Activated T-cell treated with anti-CD3 and anti-CD28 coated beads, Interleukin-2, amount 50 U/mL, for 1 hour (primary cell): ENCODE measurements around the gene MAMLD1.
A peak's percentile ranks its signal among the peaks of the same experiment; 100 is the strongest.
"Not testable (repeated sequence)": the region's sequence is repeated elsewhere in the genome, so short reads cannot be mapped to it uniquely, and the experiment has no call there.

ENCODE experiments used
- DNase-seq: peaks from one replicate; pipeline ENCODE4 v3.0.0-alpha.2; 2020

MAMLD1 gene

GRCh38 chrX:150362599-150363481 is at the start of gene MAMLD1:
Gene MAMLD1, plus strand, starts transcription at chrX:150363317. Its CDS starts 82,200 bp downstream, at chrX:150445517.
- peak; percentile 69 for DNase-seq

GRCh38 chrX:150313514-150313913 is 49.6 kb upstream of the MAMLD1 start:
- DNase-seq = no peak

- no peak for DNase-seq
These were observed 48.9 kb upstream of the MAMLD1 start for GRCh38 chrX:150314186-150314585.

- no peak for DNase-seq
These were observed 46.6 kb upstream of the MAMLD1 start for GRCh38 chrX:150316564-150316963.

GRCh38 chrX:150323020-150323419 is 40.1 kb upstream of the MAMLD1 start:
- DNase-seq = no peak

- no peak for DNase-seq
These were observed 38.9 kb upstream of the MAMLD1 start for GRCh38 chrX:150324035-150324728.

- no peak for DNase-seq
These were observed 38.2 kb upstream of the MAMLD1 start for GRCh38 chrX:150324919-150325318.

GRCh38 chrX:150326541-150327247 is 36.4 kb upstream of the MAMLD1 start:
- DNase-seq = no peak

GRCh38 chrX:150329282-150329681 is 33.8 kb upstream of the MAMLD1 start:
- no peak for DNase-seq

- DNase-seq = no peak
These were observed 33.2 kb upstream of the MAMLD1 start for GRCh38 chrX:150329868-150330267.

GRCh38 chrX:150332023-150332422 is 31.1 kb upstream of the MAMLD1 start:
- DNase-seq = no peak

GRCh38 chrX:150334100-150334499 is 29.0 kb upstream of the MAMLD1 start:
- no peak for DNase-seq

GRCh38 chrX:150334981-150335380 is 28.1 kb upstream of the MAMLD1 start:
- no peak for DNase-seq

- DNase-seq = no peak
These were observed 26.1 kb upstream of the MAMLD1 start for GRCh38 chrX:150337026-150337425.

GRCh38 chrX:150337536-150337935 is 25.6 kb upstream of the MAMLD1 start:
- DNase-seq = no peak

- DNase-seq = no peak
These were observed 24.5 kb upstream of the MAMLD1 start for GRCh38 chrX:150338615-150339014.

GRCh38 chrX:150339736-150340135 is 23.4 kb upstream of the MAMLD1 start:
- DNase-seq = no peak

- not testable (repeated sequence) for DNase-seq
These were observed 22.8 kb upstream of the MAMLD1 start for GRCh38 chrX:150340326-150340725.

- no peak for DNase-seq
These were observed 15.6 kb upstream of the MAMLD1 start for GRCh38 chrX:150347471-150347870.

- no peak for DNase-seq
These were observed 14.8 kb upstream of the MAMLD1 start for GRCh38 chrX:150348365-150348764.

GRCh38 chrX:150352114-150352513 is 11.0 kb upstream of the MAMLD1 start:
- no peak for DNase-seq

- DNase-seq = no peak
These were observed 10.5 kb upstream of the MAMLD1 start for GRCh38 chrX:150352581-150352980.

- DNase-seq = no peak
These were observed 7.2 kb upstream of the MAMLD1 start for GRCh38 chrX:150355913-150356312.

- no peak for DNase-seq
These were observed 5.3 kb upstream of the MAMLD1 start for GRCh38 chrX:150357790-150358189.
